HepG2 (cell line): ENCODE measurements around the gene VCP. TPM values are rescaled to one million over a fixed set of nuclear protein-coding genes. Genes with fewer than 3 reads are reported as not detected.

Experiments used
- FOSL1 ChIP-seq: sonication (generic); formaldehyde crosslinking; IDR thresholded peaks from 2 replicates; pipeline ENCODE4 v1.9.0; 2021; ENCODE audit warnings: missing genetic modification reagents, borderline replicate concordance
- PAWR ChIP-seq: sonication (generic); formaldehyde crosslinking; IDR thresholded peaks from 2 replicates; pipeline ENCODE4 v1.4.0; 2020; ENCODE audit warnings: missing genetic modification reagents, mild to moderate bottlenecking, borderline replicate concordance
- ZBED4 ChIP-seq: sonication (generic); formaldehyde crosslinking; IDR thresholded peaks from 2 replicates; pipeline ENCODE4 v1.4.0; 2020; ENCODE audit warnings: missing genetic modification reagents, borderline replicate concordance
- ZFP91 ChIP-seq: sonication (generic); formaldehyde crosslinking; IDR thresholded peaks from 2 replicates; pipeline ENCODE4 v1.9.0; 2022; ENCODE audit warnings: missing genetic modification reagents, mild to moderate bottlenecking, borderline replicate concordance
- ZNF160 ChIP-seq: sonication (generic); formaldehyde crosslinking; IDR thresholded peaks from 2 replicates; pipeline ENCODE4 v1.8.0; 2022; ENCODE audit warnings: mild to moderate bottlenecking, inconsistent platforms, missing genetic modification reagents
- ZNF276 ChIP-seq: sonication (generic); formaldehyde crosslinking; IDR thresholded peaks from 2 replicates; pipeline ENCODE4 v1.4.0; 2020; ENCODE audit warnings: mild to moderate bottlenecking, low read depth, missing genetic modification reagents
- ZNF414 ChIP-seq: sonication (generic); formaldehyde crosslinking; IDR thresholded peaks from 2 replicates; pipeline ENCODE4 v1.5.0; 2020; ENCODE audit warnings: missing genetic modification reagents
- ZNF646 ChIP-seq: sonication (generic); formaldehyde crosslinking; IDR thresholded peaks from 2 replicates; pipeline ENCODE4 v1.9.0; 2021; ENCODE audit warnings: mild to moderate bottlenecking, missing genetic modification reagents
- ZNF768 ChIP-seq: sonication (generic); formaldehyde crosslinking; IDR thresholded peaks from 2 replicates; pipeline ENCODE4 v1.4.0; 2020; ENCODE audit warnings: missing genetic modification reagents
- ZZZ3 ChIP-seq: sonication (generic); formaldehyde crosslinking; IDR thresholded peaks from 2 replicates; pipeline ENCODE4 v1.4.0; 2020; ENCODE audit warnings: missing genetic modification reagents, mild to moderate bottlenecking, borderline replicate concordance
- polyA plus RNA-seq, 8 experiments: library from polyadenylated mRNA; depleted of rRNA in 3 of 8; stranded (reverse) in 7 of 8; unstranded in 1 of 8; fragments of >200 nt; fragmentation: Illumina TruSeq in 4 of 8; extraction: Trizol in 4 of 8; gene quantifications; 2 replicates each; pipeline versions ENCODE4 v1.2.1 to v1.2.3, GENCODE V29; 2011 to 2016; ENCODE audit warnings: low read depth in 4 of 8, missing spikeins in 1 of 8, mixed read lengths in 1 of 8; ENCODE audit not compliant: insufficient read depth in 1 of 8
- total RNA-seq, 5 experiments: library from RNA; depleted of rRNA; stranded (reverse); fragments of >200 nt; fragmentation: Illumina TruSeq; extraction: Trizol; gene quantifications; 2 replicates each; pipeline ENCODE4 v1.2.3, GENCODE V29; 2016; ENCODE audit warnings: low read depth in 1 of 5

VCP gene
- total and polyA plus RNA-seq, 2 of the 13 experiments (the other 11 are each of a cell fraction or from before 2014, with no cell fraction given): 143 to 391 TPM

- TF ChIP-seq ZFP91 (CRISPR knock-in tag) (peak; percentile 77), ZNF646 (CRISPR knock-in tag) (no peak), ZNF768 (peak; percentile 41; the same call in 1 of the 2 replicates), ZZZ3 (CRISPR knock-in tag) (peak; percentile 91; the same call in 1 of the 2 replicates), FOSL1 (CRISPR knock-in tag) (no peak), ZNF414 (CRISPR knock-in tag) (peak; percentile 89; the same call in 1 of the 2 replicates), ZNF160 (CRISPR knock-in tag) (peak; percentile 29; the same call in 1 of the 2 replicates), PAWR (CRISPR knock-in tag) (0 out of 2 replicates have a peak, but pooled peaks have one; percentile 68), ZBED4 (CRISPR knock-in tag) (peak; percentile 99), ZNF276 (peak; percentile 79; the same call in 1 of the 2 replicates)
Observed at GRCh38 chr9:35071814-35072460, 488 bp downstream of the VCP start (continued).
